HG02588 (cell line): ENCODE results near the gene SLC9A9.
"Not testable (repeated sequence)": the region's sequence is repeated elsewhere in the genome, so short reads cannot be mapped to it uniquely, and the experiment has no call there.

Experiments
- ATAC-seq: cut with Tn5 transposase; IDR thresholded peaks from one replicate; pipeline ENCODE4 v1.9.1; 2021; ENCODE audit warnings: mild to moderate bottlenecking, moderate library complexity; ENCODE audit not compliant: unreplicated experiment

SLC9A9 gene

DNA sequence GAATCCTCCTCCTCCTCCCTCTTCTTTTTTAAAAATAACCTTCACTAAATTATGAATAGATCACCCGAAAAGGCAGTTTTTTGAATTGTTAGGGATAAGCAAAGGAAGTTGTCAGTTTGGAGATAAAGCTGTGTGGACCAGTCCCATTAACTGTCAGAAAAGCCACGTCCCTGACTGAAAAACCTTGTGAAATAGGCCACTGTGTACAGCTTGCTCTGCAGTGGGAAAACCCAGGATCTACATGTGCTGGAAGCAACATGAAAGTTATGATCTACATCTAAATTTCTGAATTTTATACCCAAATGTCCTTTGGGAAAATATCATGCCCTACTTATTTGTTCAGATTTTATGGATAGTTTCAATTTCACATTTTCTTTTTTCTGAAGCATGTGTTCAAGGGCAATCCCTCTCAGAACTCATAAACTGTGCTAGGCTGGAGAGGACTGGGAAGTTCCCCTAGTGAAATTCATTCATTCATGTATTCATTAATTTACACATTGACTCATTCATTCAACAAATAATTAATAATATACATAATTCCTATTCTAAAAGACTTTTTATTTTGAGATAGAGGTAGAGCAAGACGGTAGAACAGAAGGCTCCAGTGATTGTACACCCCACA, 149.5 kb downstream of the SLC9A9 start:
- no peak for ATAC-seq

GRCh38 chr3:143697975-143698374, 150.3 kb downstream of the SLC9A9 start:
- ATAC-seq, result no peak

DNA sequence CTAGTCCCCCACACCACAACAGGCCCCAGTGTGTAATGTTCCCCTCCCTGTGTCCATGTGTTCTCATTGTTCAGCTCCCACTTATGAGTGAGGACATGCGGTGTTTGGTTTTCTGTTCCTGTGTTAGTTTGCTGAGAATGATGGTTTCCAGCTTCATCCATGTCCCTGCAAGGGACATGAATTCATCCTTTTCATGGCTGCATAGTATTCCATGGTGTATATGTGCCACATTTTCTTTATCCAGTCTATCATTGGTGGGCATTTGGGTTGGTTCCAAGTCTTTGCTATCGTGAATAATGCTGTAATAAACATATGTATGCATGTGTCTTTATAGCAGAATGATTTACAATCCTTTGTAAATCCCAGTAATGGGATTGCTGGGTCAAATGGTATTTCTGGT, 152.9 kb downstream of the SLC9A9 start:
- ATAC-seq, result not testable (repeated sequence)

- no peak for ATAC-seq
Measured at GRCh38 chr3:143693506-143693905, 154.8 kb downstream of the SLC9A9 start.

DNA sequence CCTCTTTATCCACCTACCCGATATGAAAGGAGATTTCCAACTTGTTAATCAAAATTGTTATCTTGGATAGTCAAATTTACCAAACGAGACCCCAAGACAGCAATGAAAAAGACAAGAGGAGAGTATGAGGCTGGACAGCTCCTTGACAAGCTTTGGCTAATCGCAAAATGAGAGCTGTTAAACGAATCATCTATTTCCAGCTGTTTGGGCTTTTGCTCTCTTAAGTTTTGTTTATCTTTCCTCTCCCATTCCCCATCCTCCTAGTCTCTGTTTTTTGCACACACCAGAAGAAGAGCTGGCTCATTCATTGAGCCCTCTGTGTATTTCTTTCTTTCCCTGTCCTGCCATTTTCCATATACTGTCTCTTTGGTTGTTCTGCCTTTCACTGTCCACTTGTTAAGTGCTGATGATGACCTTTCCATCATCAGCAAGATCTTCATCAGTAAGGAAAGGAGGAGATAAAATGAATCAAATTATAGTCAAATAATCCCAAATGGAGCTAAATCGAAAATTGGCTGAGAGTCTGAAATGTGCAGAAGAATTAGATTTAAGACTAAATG, 161.6 kb downstream of the SLC9A9 start:
- no peak for ATAC-seq

- no peak for ATAC-seq
Measured at GRCh38 chr3:143685491-143685890, 162.8 kb downstream of the SLC9A9 start.

DNA sequence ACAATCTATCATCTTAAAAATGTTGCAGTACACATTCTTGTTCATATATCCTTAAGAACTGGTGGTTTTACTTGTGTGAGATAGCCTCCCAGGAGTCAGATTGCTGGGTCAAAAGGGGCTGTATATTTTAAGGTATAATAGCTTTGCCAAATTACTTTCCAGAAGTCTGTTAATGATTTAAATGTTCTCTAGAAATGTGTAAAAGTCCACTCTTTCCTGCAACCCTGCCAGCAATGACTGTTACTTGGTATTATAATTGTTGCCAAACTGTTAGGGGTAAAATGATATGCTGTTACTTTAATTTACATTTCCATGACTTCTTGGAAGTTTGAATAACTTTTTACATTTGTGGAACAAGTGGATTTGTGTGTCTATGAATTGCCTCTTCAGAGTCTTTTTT, 170.8 kb downstream of the SLC9A9 start:
- ATAC-seq, result no peak

- ATAC-seq, result no peak
Measured at GRCh38 chr3:143676747-143677146, 171.5 kb downstream of the SLC9A9 start.

- no peak for ATAC-seq
Measured at GRCh38 chr3:143676021-143676420, 172.2 kb downstream of the SLC9A9 start.

DNA sequence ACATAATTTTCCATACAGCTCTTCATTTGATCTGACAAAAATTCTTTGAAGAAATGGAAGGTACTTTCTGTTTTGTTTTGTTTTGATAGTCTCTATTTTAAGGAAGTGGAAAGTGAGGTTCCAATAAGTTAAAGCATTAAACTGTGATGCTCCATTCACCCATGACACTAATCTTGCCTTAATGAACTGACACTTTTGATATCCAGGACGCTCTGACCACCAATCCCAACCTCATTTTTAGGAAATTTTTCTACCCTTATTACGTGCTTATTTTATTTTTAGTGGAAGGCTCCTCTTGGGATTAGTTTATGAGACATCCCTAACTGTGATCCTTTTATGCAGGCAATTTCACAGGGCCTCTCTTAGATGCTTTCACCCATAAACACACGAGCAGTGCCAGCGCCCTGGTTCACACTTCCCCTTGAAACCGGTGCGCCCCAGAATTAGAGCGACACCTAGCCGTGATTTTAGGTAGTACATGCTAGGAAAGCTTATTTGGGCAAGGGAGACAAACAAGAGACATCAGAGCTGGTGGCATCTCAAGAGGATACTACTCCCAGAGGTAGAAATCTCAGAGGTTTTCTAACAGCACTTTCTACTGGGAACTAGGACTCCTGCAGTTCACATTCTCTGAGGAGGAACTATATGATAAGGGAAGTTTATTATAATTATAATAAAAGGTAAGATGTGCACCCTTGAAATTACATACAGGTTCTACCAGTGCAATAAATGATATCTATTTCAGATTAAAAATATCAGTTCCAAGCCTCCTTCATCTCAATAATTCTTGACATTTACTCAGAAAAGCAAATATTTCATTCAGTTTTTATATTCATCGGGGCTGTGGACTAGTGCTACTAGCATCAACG, 173.9 kb downstream of the SLC9A9 start:
- ATAC-seq, result peak; percentile 62

DNA sequence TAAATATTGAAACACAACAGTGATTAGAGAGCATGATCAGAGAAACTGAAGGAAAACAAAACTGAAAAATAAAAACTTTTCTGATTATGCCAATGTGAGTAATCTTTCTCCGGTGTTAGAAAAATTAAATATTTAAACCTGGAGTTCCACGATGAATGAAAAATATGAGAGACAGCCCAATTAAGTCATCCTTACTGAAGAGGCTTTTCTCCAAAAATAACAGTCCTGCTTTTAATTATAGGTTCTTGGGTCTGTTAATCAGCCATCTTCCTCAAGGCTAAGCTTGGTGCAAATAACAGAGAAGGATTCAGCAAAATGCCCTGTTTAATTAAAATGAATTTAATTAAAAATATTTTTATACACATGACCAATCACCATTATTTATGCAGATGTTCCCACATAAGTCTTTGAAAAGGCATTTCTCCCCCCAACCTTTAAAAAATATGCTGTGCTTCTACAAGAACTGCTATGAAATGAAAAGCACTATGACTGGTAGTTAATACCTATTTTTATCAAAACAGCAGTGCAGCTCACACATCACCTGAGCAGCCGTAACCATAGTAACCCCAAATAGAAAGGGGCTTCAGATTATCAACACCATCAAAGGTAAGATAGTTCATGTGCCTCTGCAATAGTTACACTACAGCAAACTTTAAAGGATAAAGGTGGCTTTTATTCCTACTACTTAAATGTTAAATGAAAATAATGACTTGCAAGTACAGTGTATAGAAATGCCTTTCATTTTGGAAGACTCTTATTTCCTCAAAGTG, 175.7 kb downstream of the SLC9A9 start:
- no peak for ATAC-seq

DNA sequence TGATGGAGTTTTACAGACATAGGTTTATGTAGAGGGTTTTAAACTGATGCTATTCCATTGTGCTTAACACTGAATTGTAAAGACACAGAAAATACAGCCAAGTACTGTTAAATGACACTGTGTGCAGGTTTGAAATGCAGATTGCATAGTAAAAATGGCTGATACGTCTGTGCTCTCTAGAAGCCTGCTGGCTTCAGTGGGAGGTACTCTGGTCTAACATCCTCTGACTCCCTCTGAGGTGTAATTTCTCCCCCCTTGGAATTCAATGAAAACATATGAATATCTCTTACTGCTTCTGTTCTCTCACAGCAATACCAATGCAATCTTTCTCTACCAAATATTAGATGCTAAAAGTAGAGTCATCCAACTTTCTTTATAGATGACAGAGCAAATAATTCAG, 176.6 kb downstream of the SLC9A9 start:
- ATAC-seq, result no peak

GRCh38 chr3:143668924-143669790, 179.1 kb downstream of the SLC9A9 start:
- ATAC-seq, result peak; percentile 91

DNA sequence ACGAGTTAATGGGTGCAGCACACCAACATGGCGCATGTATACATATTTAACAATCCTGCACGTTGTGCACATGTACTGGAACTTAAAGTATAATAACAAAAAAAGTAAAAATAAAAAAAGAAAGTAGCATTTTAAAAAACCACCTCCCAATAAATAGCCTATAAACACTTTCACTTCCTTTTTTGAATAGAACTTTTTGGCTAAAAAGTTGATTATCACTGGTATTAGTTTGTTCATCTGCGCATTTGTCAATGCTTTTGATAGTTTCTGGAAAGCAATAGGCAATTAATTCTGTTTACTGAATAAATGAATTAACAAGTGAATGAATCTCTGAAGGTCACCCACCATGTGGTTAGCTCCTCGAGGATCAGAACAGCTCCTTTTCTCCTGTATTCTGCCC, 179.9 kb downstream of the SLC9A9 start:
- ATAC-seq, result no peak

GRCh38 chr3:143661677-143662076, 186.6 kb downstream of the SLC9A9 start:
- no peak for ATAC-seq

- ATAC-seq, result no peak
Measured at GRCh38 chr3:143658861-143659260, 189.4 kb downstream of the SLC9A9 start.

DNA sequence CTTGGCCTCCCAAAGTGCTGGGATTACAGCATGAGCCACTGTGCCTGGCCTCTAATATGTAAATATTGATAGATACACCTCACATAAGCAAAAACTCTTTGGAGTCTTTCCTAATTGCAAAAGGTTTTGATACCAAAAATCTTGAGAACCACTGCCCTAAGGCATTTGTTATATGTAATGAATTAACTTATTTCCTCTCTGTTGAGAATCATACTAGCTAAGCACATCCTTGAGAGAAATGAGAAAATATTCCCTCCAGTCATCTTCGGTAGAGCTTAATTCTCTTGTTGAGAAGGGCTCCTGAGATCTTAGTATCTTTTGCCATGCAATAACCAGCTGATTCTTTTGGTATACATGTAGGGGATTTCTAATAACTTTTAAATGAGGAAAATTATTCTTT, 190.2 kb downstream of the SLC9A9 start:
- no peak for ATAC-seq

- no peak for ATAC-seq
Measured at GRCh38 chr3:143657391-143657790, 190.9 kb downstream of the SLC9A9 start.

GRCh38 chr3:143654906-143655305, 193.4 kb downstream of the SLC9A9 start:
- no peak for ATAC-seq

- ATAC-seq, result no peak
Measured at GRCh38 chr3:143653935-143654334, 194.3 kb downstream of the SLC9A9 start.
